Neural progenitor cell (in vitro differentiated cells): ENCODE measurements around the gene MYRIP. TPM values are rescaled to one million over a fixed set of nuclear protein-coding genes. Genes with fewer than 3 reads are reported as not detected.

Experiments used
- DNase-seq: peaks from one replicate; pipeline ENCODE4 v3.0.0-alpha.2; 2016; ENCODE audit warnings: low spot score
- H2AFZ ChIP-seq: fragments of 200-600 bp; sonication (generic); replicated peaks from 2 replicates; pipeline ENCODE4 v1.6.1; 2016; ENCODE audit warnings: antibody characterized with exemption
- H3F3A ChIP-seq: fragments of 200-600 bp; sonication (generic); 2 replicates; pipeline ENCODE4 v1.6.1; 2016; ENCODE audit warnings: antibody characterized with exemption, low read depth
- H3K27ac ChIP-seq: fragments of 200-600 bp; sonication (generic); 2 replicates; pipeline ENCODE4 v1.5.1; 2016; ENCODE audit warnings: mild to moderate bottlenecking
- H3K27me3 ChIP-seq: fragments of 200-600 bp; sonication (generic); 2 replicates; pipeline ENCODE4 v1.6.1; 2016; ENCODE audit warnings: mild to moderate bottlenecking, moderate library complexity
- H3K36me3 ChIP-seq: fragments of 200-600 bp; sonication (generic); 2 replicates; pipeline ENCODE4 v1.5.1; 2016
- H3K4me1 ChIP-seq: fragments of 200-600 bp; sonication (generic); 2 replicates; pipeline ENCODE4 v1.6.1; 2016; ENCODE audit warnings: mixed run types
- H3K4me2 ChIP-seq: fragments of 200-600 bp; sonication (generic); 2 replicates; pipeline ENCODE4 v1.6.1; 2016
- H3K4me3 ChIP-seq: fragments of 200-600 bp; sonication (generic); 2 replicates; pipeline ENCODE4 v1.5.1; 2016
- H3K79me2 ChIP-seq: fragments of 200-600 bp; sonication (generic); 2 replicates; pipeline ENCODE4 v1.6.1; 2016; ENCODE audit warnings: low read depth
- H3K9ac ChIP-seq: fragments of 200-600 bp; sonication (generic); 2 replicates; pipeline ENCODE4 v1.6.1; 2016
- H3K9me3 ChIP-seq: fragments of 200-600 bp; sonication (generic); 2 replicates; pipeline ENCODE4 v1.5.1; 2016; ENCODE audit warnings: low read depth
- H4K20me1 ChIP-seq: fragments of 200-600 bp; sonication (generic); 2 replicates; pipeline ENCODE4 v1.6.1; 2016; ENCODE audit warnings: low read depth
- H3K27ac Mint-ChIP-seq: 3 replicates; pipeline ENCODE4 v1.8.0; 2021; ENCODE audit warnings: mixed read lengths
- H3K27me3 Mint-ChIP-seq: 2 replicates; pipeline ENCODE4 v1.8.0; 2022; ENCODE audit warnings: low read depth, mild to moderate bottlenecking, inconsistent platforms, moderate library complexity, mixed read lengths; ENCODE audit not compliant: insufficient read depth
- H3K36me3 Mint-ChIP-seq: 3 replicates; pipeline ENCODE4 v1.8.0; 2021; ENCODE audit warnings: mixed read lengths
- H3K4me1 Mint-ChIP-seq: 3 replicates; pipeline ENCODE4 v1.8.0; 2021; ENCODE audit warnings: mixed read lengths
- H3K4me3 Mint-ChIP-seq: 3 replicates; pipeline ENCODE4 v1.8.0; 2021; ENCODE audit warnings: mild to moderate bottlenecking, moderate library complexity, mixed read lengths
- H3K9me3 Mint-ChIP-seq: 3 replicates; pipeline ENCODE4 v1.8.0; 2020; ENCODE audit warnings: mixed read lengths
- CTCF ChIP-seq: fragments of 200-600 bp; sonication (generic); IDR thresholded peaks from 2 replicates; pipeline ENCODE4 v1.5.1; 2017; ENCODE audit warnings: antibody characterized with exemption, mild to moderate bottlenecking
- EZH2 ChIP-seq: fragments of 200-600 bp; sonication (generic); IDR thresholded peaks from 2 replicates; pipeline ENCODE4 v1.6.1; 2017; ENCODE audit warnings: antibody characterized with exemption, mild to moderate bottlenecking, moderate library complexity
- EZH2phosphoT487 ChIP-seq: fragments of 200-600 bp; sonication (generic); IDR thresholded peaks from 2 replicates; pipeline ENCODE4 v1.6.1; 2017; ENCODE audit warnings: antibody characterized with exemption
- total RNA-seq: library from RNA; depleted of rRNA; stranded (reverse); fragments of >200 nt; gene quantifications from 2 replicates; pipeline ENCODE4 v1.2.3, GENCODE V29; 2015; ENCODE audit warnings: low replicate concordance

Gene MYRIP
- total RNA-seq, 1 donor from 2014 or later, result 0.62 TPM

DNA sequence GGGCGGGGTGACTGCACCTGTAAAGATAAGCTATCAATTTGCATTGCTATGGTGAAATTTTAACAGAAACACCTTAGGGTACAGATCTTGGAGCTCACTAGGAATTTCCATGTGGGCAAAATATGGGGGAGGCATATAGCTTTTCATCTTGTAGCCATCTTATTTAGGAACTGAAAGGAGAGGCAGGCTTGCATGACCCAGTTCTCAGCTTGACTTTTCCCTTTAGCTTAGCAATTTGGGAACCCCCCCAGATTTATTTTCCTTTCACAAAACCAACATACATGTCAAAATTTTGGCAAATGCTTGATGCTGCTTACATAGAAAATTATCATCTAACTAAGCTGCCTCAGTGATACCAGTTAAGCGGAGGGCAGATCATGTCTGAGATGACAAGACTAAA, 445.1 kb downstream of the MYRIP start:
- Mint-ChIP-seq H3K27me3 (no peaks in the 10 kb centered on the region), H3K9me3 (no peaks in the 10 kb centered on the region), H3K4me1 (no peaks in the 10 kb centered on the region), H3K4me3 (no peak overlapping the region), H3K36me3 (no peaks in the 10 kb centered on the region), H3K27ac (no peak overlapping the region)
- Histone ChIP-seq H3K4me1 (no peaks in the 10 kb centered on the region), H3K27ac (no peak overlapping the region), H3K4me3 (no peak overlapping the region), H3K36me3 (no peaks in the 10 kb centered on the region), H3K27me3 (no peaks in the 10 kb centered on the region), H4K20me1 (no peaks in the 10 kb centered on the region), H2AFZ (no peak overlapping the region), H3F3A (peaks cover 2% of the 10 kb centered on the region), H3K4me2 (no peak overlapping the region), H3K9me3 (no peaks in the 10 kb centered on the region), H3K9ac (no peak overlapping the region), H3K79me2 (no peaks in the 10 kb centered on the region)
- no peak for TF ChIP-seq EZH2
- no peak for TF ChIP-seq EZH2phosphoT487
- TF ChIP-seq CTCF, result no peak
- DNase-seq, result no peak

GRCh38 chr3:40254891-40255290, 445.5 kb downstream of the MYRIP start:
- Mint-ChIP-seq H3K36me3 (no peaks in the 10 kb centered on the region), H3K4me3 (no peak overlapping the region), H3K4me1 (no peaks in the 10 kb centered on the region), H3K27ac (no peak overlapping the region), H3K9me3 (no peaks in the 10 kb centered on the region), H3K27me3 (no peaks in the 10 kb centered on the region)
- no peak for DNase-seq
- no peak for TF ChIP-seq EZH2
- no peak for TF ChIP-seq CTCF
- TF ChIP-seq EZH2phosphoT487, result no peak
- no peak overlapping the region for H3K27ac ChIP-seq
- peaks cover 2% of the 10 kb centered on the region for H3F3A ChIP-seq
- H3K9ac ChIP-seq, result no peak overlapping the region
- H3K4me1 ChIP-seq, result no peaks in the 10 kb centered on the region
- H3K27me3 ChIP-seq, result no peaks in the 10 kb centered on the region
- no peaks in the 10 kb centered on the region for H3K9me3 ChIP-seq
- H3K4me2 ChIP-seq, result no peak overlapping the region
- no peaks in the 10 kb centered on the region for H3K79me2 ChIP-seq
- no peaks in the 10 kb centered on the region for H3K36me3 ChIP-seq
- no peak overlapping the region for H2AFZ ChIP-seq
- H4K20me1 ChIP-seq, result no peaks in the 10 kb centered on the region
- no peak overlapping the region for H3K4me3 ChIP-seq

- Histone ChIP-seq H3K9ac (no peak overlapping the region), H3K4me2 (no peak overlapping the region), H3K27ac (no peak overlapping the region), H3K4me3 (no peak overlapping the region), H3K36me3 (no peaks in the 10 kb centered on the region), H3K27me3 (no peaks in the 10 kb centered on the region), H4K20me1 (no peaks in the 10 kb centered on the region), H3K9me3 (no peaks in the 10 kb centered on the region), H3F3A (peaks cover 2% of the 10 kb centered on the region), H2AFZ (no peak overlapping the region), H3K4me1 (no peaks in the 10 kb centered on the region), H3K79me2 (no peaks in the 10 kb centered on the region)
- H3K27ac Mint-ChIP-seq, result no peak overlapping the region
- no peaks in the 10 kb centered on the region for H3K9me3 Mint-ChIP-seq
- TF ChIP-seq CTCF, result no peak
- TF ChIP-seq EZH2, result no peak
- TF ChIP-seq EZH2phosphoT487, result no peak
- H3K36me3 Mint-ChIP-seq, result no peaks in the 10 kb centered on the region
- H3K4me3 Mint-ChIP-seq, result no peak overlapping the region
- no peaks in the 10 kb centered on the region for H3K4me1 Mint-ChIP-seq
- no peak for DNase-seq
- H3K27me3 Mint-ChIP-seq, result no peaks in the 10 kb centered on the region
These were observed 446.1 kb downstream of the MYRIP start for GRCh38 chr3:40255532-40255931.

DNA sequence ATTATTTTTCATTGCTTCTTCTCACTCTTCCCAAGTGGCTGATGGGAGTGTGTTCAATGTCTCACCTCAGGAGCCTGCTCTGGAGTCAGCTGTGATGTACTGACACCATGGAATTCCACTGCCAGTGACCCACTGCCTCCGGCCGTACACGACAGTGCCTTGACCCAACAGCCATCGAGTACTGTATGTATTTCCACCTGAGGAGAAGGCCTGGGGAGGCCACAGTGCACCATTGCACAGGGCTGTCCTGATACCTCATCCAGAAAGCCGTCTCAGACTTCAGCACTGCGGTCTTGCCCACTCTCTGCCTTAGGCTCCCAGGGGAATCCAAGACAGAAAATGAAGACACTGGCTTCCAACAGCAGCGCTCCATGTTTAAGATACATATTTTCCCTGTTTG, 448.7 kb downstream of the MYRIP start:
- H3K36me3 Mint-ChIP-seq, result no peaks in the 10 kb centered on the region
- no peak for DNase-seq
- no peak overlapping the region for H3K9ac ChIP-seq
- H3K27me3 Mint-ChIP-seq, result no peaks in the 10 kb centered on the region
- H3K79me2 ChIP-seq, result no peaks in the 10 kb centered on the region
- no peak overlapping the region for H3K27ac Mint-ChIP-seq
- H3K4me1 Mint-ChIP-seq, result no peaks in the 10 kb centered on the region
- peaks cover 2% of the 10 kb centered on the region for H3F3A ChIP-seq
- H3K4me3 ChIP-seq, result no peak overlapping the region
- no peak overlapping the region for H3K4me3 Mint-ChIP-seq
- no peak overlapping the region for H3K27ac ChIP-seq
- no peaks in the 10 kb centered on the region for H4K20me1 ChIP-seq
- H3K27me3 ChIP-seq, result no peaks in the 10 kb centered on the region
- no peak for TF ChIP-seq EZH2phosphoT487
- TF ChIP-seq CTCF, result no peak
- TF ChIP-seq EZH2, result no peak
- H3K36me3 ChIP-seq, result no peaks in the 10 kb centered on the region
- no peaks in the 10 kb centered on the region for H3K4me1 ChIP-seq
- no peak overlapping the region for H3K4me2 ChIP-seq
- H3K9me3 ChIP-seq, result no peaks in the 10 kb centered on the region
- no peak overlapping the region for H2AFZ ChIP-seq
- no peaks in the 10 kb centered on the region for H3K9me3 Mint-ChIP-seq
